ENCODE data around the gene SELENOK. TPM values are rescaled to one million over a fixed set of nuclear protein-coding genes. Genes with fewer than 3 reads are reported as not detected.

Gene SELENOK
- total and polyA plus RNA-seq, 2 of the 4 experiments (the other 2 are of a cell fraction) = 35.5 to 37.1 TPM

- Histone ChIP-seq H3K9me3 (ENCODE audit: control insufficient read depth, insufficient read depth, low read length) (peaks cover 3% of the 10 kb centered on the region; the same call in 1 of the 2 replicates), H3K4me1 (ENCODE audit: control insufficient read depth, insufficient read depth, low read length) (no peaks in the 10 kb centered on the region; the same call in 1 of the 2 replicates), H3K79me1 (ENCODE audit: low read depth in 1 of 2, low read length in 2 of 2) (no peaks in the 10 kb centered on the region), H3K14ac (replicated peaks; ENCODE audit: low read depth, low read length) (no peak overlapping the region), H3K9me1 (ENCODE audit: insufficient read depth, low read length) (no peaks in the 10 kb centered on the region), H4K91ac (ENCODE audit: insufficient read depth, low read depth, low read length) (no peak overlapping the region), H3K23ac (ENCODE audit: low read depth, low read length) (no peak overlapping the region), H2BK20ac (ENCODE audit: low read depth, low read length) (no peak overlapping the region), H2AK9ac (replicated peaks; ENCODE audit: low read depth, low read length, poor library complexity) (no peak overlapping the region), H3K4ac (ENCODE audit: low read depth, low read length) (no peak overlapping the region), H4K8ac (ENCODE audit: low read depth in 2 of 2, low read length in 2 of 2) (no peak overlapping the region), H3K4me3 (ENCODE audit: insufficient read depth, low read depth, low read length) (no peak overlapping the region), H3K56ac (ENCODE audit: extremely low read depth, insufficient read depth, low read length) (no peak overlapping the region), H3K18ac (ENCODE audit: low read depth, low read length) (no peak overlapping the region), H3K36me3 (ENCODE audit: control insufficient read depth, insufficient read depth, low read length) (no peaks in the 10 kb centered on the region), H2AFZ (replicated peaks; ENCODE audit: low read length, poor library complexity) (no peak overlapping the region), H3K27ac (ENCODE audit: insufficient read depth, low read length) (no peak overlapping the region), H2BK5ac (ENCODE audit: low read depth, low read length, poor library complexity, severe bottlenecking) (no peak overlapping the region), H3K27me3 (ENCODE audit: control insufficient read depth, insufficient read depth, low read length) (peaks cover 37% of the 10 kb centered on the region), H2AK5ac (ENCODE audit: low read depth, low read length) (no peak overlapping the region), H4K20me1 (ENCODE audit: insufficient read depth, low read length) (no peaks in the 10 kb centered on the region), H4K5ac (ENCODE audit: low read depth, low read length) (no peak overlapping the region), H2BK120ac (ENCODE audit: low read depth, low read length) (no peak overlapping the region), H3K9ac (ENCODE audit: low read depth, low read length) (no peak overlapping the region), H2BK15ac (ENCODE audit: low read depth, low read length) (no peak overlapping the region), H3K4me2 (ENCODE audit: low read depth, low read length) (no peak overlapping the region)
- WGBS, 2 experiments (ENCODE audit: extremely low coverage in 2 of 2, insufficient read length in 1 of 2) = no CpG with 5 or more reads among the region's 7 CpGs
- BruUV-seq (replicated peaks) = no TSS peak
- intact Hi-C loops (cut with micrococcal nuclease) (no loop called here), dilution Hi-C loops (cut with HindIII; ENCODE audit: low sequenced_read_pairs, unreplicated experiment) (no loop called here), in situ Hi-C loops (cut with MboI; ENCODE audit: low sequenced_read_pairs) (no loop called here)
- DNase-seq = no peak
- ChIA-PET POLR2A (ENCODE audit: unreplicated experiment) (no interaction called here), CTCF (no interaction called here)
- no peak for ATAC-seq (ENCODE audit: low read depth)
- TF ChIP-seq NFE2L2 (IDR thresholded peaks at IDR 0.05; ENCODE audit: low read depth, low read length) (no peak), CEBPB (IDR thresholded peaks at IDR 0.05; ENCODE audit: low read depth, low read length) (no peak)
These were observed 41.7 kb downstream of the SELENOK start for GRCh38 chr3:53849916-53850315.

Data from IMR-90 (cell line).